HEK293 (cell line): ENCODE measurements around the gene PTPRN2.

ENCODE experiments used
- CTCF ChIA-PET: fragments of 350-600 bp; formaldehyde crosslinking; extraction: SDS; loops from one replicate; lab custom pipeline; 2021; ENCODE audit warnings: antibody characterized with exemption; lab: Yijun Ruan, JAX
- POLR2A ChIA-PET: fragments of 300-600 bp; formaldehyde crosslinking; extraction: SDS; loops from one replicate; lab custom pipeline; 2020; ENCODE audit warnings: antibody characterized with exemption, inconsistent platforms; lab: Yijun Ruan, JAX
- H3K27ac ChIP-seq: fragments of 200-500 bp; sonication (Bioruptor generic); 2 replicates; pipeline ENCODE4 v1.5.1; 2014; ENCODE audit warnings: low read depth, low read length, control low read depth, inconsistent platforms; ENCODE audit errors: extremely low read depth
- H3K36me3 ChIP-seq, 2 experiments: fragments of 200-500 bp in 1 of 2; sonication (Bioruptor generic) in 1 of 2; 1 replicate in 1 of 2; 2 replicates in 1 of 2; pipeline ENCODE4 v1.5.1; 2014 to 2017; ENCODE audit warnings: inconsistent platforms in 2 of 2, low read length in 2 of 2; ENCODE audit not compliant: control insufficient read depth in 2 of 2, insufficient read depth in 1 of 2
- H3K4me1 ChIP-seq: fragments of 200-500 bp; sonication (Bioruptor generic); 2 replicates; pipeline ENCODE4 v1.5.1; 2014; ENCODE audit warnings: mild to moderate bottlenecking, low read length, inconsistent platforms; ENCODE audit not compliant: control insufficient read depth, insufficient read depth
- H3K4me3 ChIP-seq: 2 replicates; pipeline ENCODE4 v1.5.1; 2011; ENCODE audit warnings: low read depth, mild to moderate bottlenecking, control low read depth, low read length, moderate library complexity
- H3K9me3 ChIP-seq: fragments of 200-500 bp; sonication (Bioruptor generic); 2 replicates; pipeline ENCODE4 v1.5.1; 2014; ENCODE audit warnings: low read depth, low read length, inconsistent platforms; ENCODE audit not compliant: control insufficient read depth, insufficient read depth
- AEBP2 ChIP-seq: fragments of 450-650 bp; formaldehyde crosslinking; IDR thresholded peaks from 2 replicates; pipeline ENCODE4 v1.5.1; 2016; ENCODE audit warnings: missing biosample characterization, missing genetic modification characterization, borderline replicate concordance
- FEZF1 ChIP-seq: fragments of 450-650 bp; formaldehyde crosslinking; IDR thresholded peaks from 2 replicates; pipeline ENCODE4 v1.5.1; 2016; ENCODE audit warnings: missing biosample characterization, missing genetic modification characterization
- IKZF3 ChIP-seq: fragments of 450-650 bp; IDR thresholded peaks from 2 replicates; pipeline ENCODE4 v1.5.0; 2018; ENCODE audit warnings: missing biosample characterization, mild to moderate bottlenecking, missing genetic modification characterization, moderate library complexity
- KLF10 ChIP-seq: fragments of 450-650 bp; IDR thresholded peaks from 2 replicates; pipeline ENCODE4 v1.5.1; 2018; ENCODE audit warnings: missing biosample characterization, mild to moderate bottlenecking, missing genetic modification characterization
- KLF9 ChIP-seq: fragments of 450-650 bp; formaldehyde crosslinking; IDR thresholded peaks from 2 replicates; pipeline ENCODE4 v1.5.1; 2016; ENCODE audit warnings: missing biosample characterization, missing genetic modification characterization, low read depth
- MEIS1 ChIP-seq: sonication (generic); formaldehyde crosslinking; IDR thresholded peaks from 2 replicates; pipeline ENCODE4 v1.8.1; 2022; ENCODE audit warnings: missing genetic modification reagents, mild to moderate bottlenecking, borderline replicate concordance
- MZF1 ChIP-seq: fragments of 450-650 bp; formaldehyde crosslinking; IDR thresholded peaks from 2 replicates; pipeline ENCODE4 v1.5.1; 2017; ENCODE audit warnings: missing biosample characterization, missing genetic modification characterization, borderline replicate concordance
- REPIN1 ChIP-seq: fragments of 450-650 bp; formaldehyde crosslinking; IDR thresholded peaks from 2 replicates; pipeline ENCODE4 v1.5.1; 2017; ENCODE audit warnings: missing biosample characterization, missing genetic modification characterization, low read depth
- TRIM28 ChIP-seq: IDR thresholded peaks from 2 replicates; pipeline ENCODE4 v1.6.1; 2011; ENCODE audit warnings: low read length, control low read depth, borderline replicate concordance
- YY1 ChIP-seq: fragments of 450-650 bp; formaldehyde crosslinking; IDR thresholded peaks from 2 replicates; pipeline ENCODE4 v1.5.1; 2018; ENCODE audit warnings: missing biosample characterization, missing genetic modification characterization
- ZBTB21 ChIP-seq: fragments of 450-650 bp; formaldehyde crosslinking; IDR thresholded peaks from 2 replicates; pipeline ENCODE4 v1.5.1; 2017; ENCODE audit warnings: missing biosample characterization, missing genetic modification characterization
- ZBTB6 ChIP-seq: fragments of 450-650 bp; formaldehyde crosslinking; IDR thresholded peaks from 2 replicates; pipeline ENCODE4 v1.5.1; 2017; ENCODE audit warnings: missing biosample characterization, missing genetic modification characterization
- ZNF112 ChIP-seq: fragments of 450-650 bp; formaldehyde crosslinking; IDR thresholded peaks from 2 replicates; pipeline ENCODE4 v1.5.0; 2017; ENCODE audit warnings: missing biosample characterization, missing genetic modification characterization
- ZNF221 ChIP-seq: fragments of 450-650 bp; formaldehyde crosslinking; IDR thresholded peaks from 2 replicates; pipeline ENCODE4 v1.5.1; 2017; ENCODE audit warnings: missing biosample characterization, missing genetic modification characterization, borderline replicate concordance
- ZNF266 ChIP-seq: fragments of 450-650 bp; formaldehyde crosslinking; IDR thresholded peaks from 2 replicates; pipeline ENCODE4 v1.5.1; 2016; ENCODE audit warnings: missing biosample characterization, missing genetic modification characterization, low read depth
- ZNF292 ChIP-seq: fragments of 450-650 bp; formaldehyde crosslinking; IDR thresholded peaks from 2 replicates; pipeline ENCODE4 v1.5.1; 2016; ENCODE audit warnings: low read depth, missing biosample characterization, missing genetic modification characterization, borderline replicate concordance
- ZNF404 ChIP-seq: fragments of 450-650 bp; formaldehyde crosslinking; IDR thresholded peaks from 2 replicates; pipeline ENCODE4 v1.5.1; 2017; ENCODE audit warnings: missing biosample characterization, missing genetic modification characterization
- ZNF488 ChIP-seq: fragments of 450-650 bp; formaldehyde crosslinking; IDR thresholded peaks from 2 replicates; pipeline ENCODE4 v1.5.1; 2016; ENCODE audit warnings: missing biosample characterization, missing genetic modification characterization
- ZNF501 ChIP-seq: fragments of 450-650 bp; formaldehyde crosslinking; IDR thresholded peaks from 2 replicates; pipeline ENCODE4 v1.5.1; 2016; ENCODE audit warnings: missing biosample characterization, missing genetic modification characterization
- ZNF514 ChIP-seq: fragments of 450-650 bp; formaldehyde crosslinking; IDR thresholded peaks from 2 replicates; pipeline ENCODE4 v1.5.1; 2016; ENCODE audit warnings: missing biosample characterization, missing genetic modification characterization
- ZNF521 ChIP-seq: fragments of 450-650 bp; formaldehyde crosslinking; IDR thresholded peaks from 2 replicates; pipeline ENCODE4 v1.5.1; 2017; ENCODE audit warnings: missing biosample characterization, mild to moderate bottlenecking, missing genetic modification characterization
- ZNF623 ChIP-seq: fragments of 450-650 bp; formaldehyde crosslinking; IDR thresholded peaks from 2 replicates; pipeline ENCODE4 v1.5.1; 2016; ENCODE audit warnings: missing biosample characterization, missing genetic modification characterization
- ZNF76 ChIP-seq: fragments of 450-650 bp; formaldehyde crosslinking; IDR thresholded peaks from 2 replicates; pipeline ENCODE4; 2016; ENCODE audit warnings: low read depth, missing biosample characterization, missing genetic modification characterization, borderline replicate concordance
- ZNF830 ChIP-seq: fragments of 450-650 bp; IDR thresholded peaks from 2 replicates; pipeline ENCODE4 v1.5.0; 2018; ENCODE audit warnings: missing biosample characterization, missing genetic modification characterization, low read depth, mild to moderate bottlenecking, moderate library complexity
- ZNF843 ChIP-seq: fragments of 450-650 bp; formaldehyde crosslinking; IDR thresholded peaks from 2 replicates; pipeline ENCODE4 v1.5.1; 2016; ENCODE audit warnings: missing biosample characterization, missing genetic modification characterization

Gene PTPRN2

GRCh38 chr7:157559596-157560257 lies 1027.9 kb downstream of the PTPRN2 start:
- no peaks in the 10 kb centered on the region for H3K4me1 ChIP-seq
- no peak overlapping the region for H3K27ac ChIP-seq
- no peaks in the 10 kb centered on the region for H3K9me3 ChIP-seq
- TF ChIP-seq ZNF501 (tag by site-specific recombination) (no peak), YY1 (no peak), ZNF112 (tag by site-specific recombination) (no peak), ZNF76 (tag by site-specific recombination) (no peak), TRIM28 (no peak), ZNF623 (tag by site-specific recombination) (no peak), ZNF266 (tag by site-specific recombination) (no peak), ZNF843 (no peak), ZNF488 (no peak), ZNF521 (tag by site-specific recombination) (no peak), KLF9 (tag by site-specific recombination) (no peak), ZNF830 (tag by site-specific recombination) (no peak), MEIS1 (no peak), ZNF404 (tag by site-specific recombination) (no peak), REPIN1 (tag by site-specific recombination) (no peak), ZBTB21 (tag by site-specific recombination) (no peak)
- no peak overlapping the region for H3K4me3 ChIP-seq
- H3K36me3 ChIP-seq = no peaks in the 10 kb centered on the region
- ChIA-PET POLR2A (no interaction called here), CTCF (no interaction called here)

- Histone ChIP-seq H3K4me3 (no peak overlapping the region), H3K27ac (no peak overlapping the region), H3K4me1 (no peaks in the 10 kb centered on the region), H3K36me3 (no peaks in the 10 kb centered on the region), H3K9me3 (no peaks in the 10 kb centered on the region)
- CTCF ChIA-PET = no interaction called here
- TF ChIP-seq KLF10 (tag by site-specific recombination) (no peak), ZNF292 (tag by site-specific recombination) (no peak), IKZF3 (no peak), FEZF1 (tag by site-specific recombination) (no peak), ZBTB6 (tag by site-specific recombination) (no peak), ZNF221 (tag by site-specific recombination) (no peak), MZF1 (tag by site-specific recombination) (no peak), ZNF514 (no peak), ZNF488 (no peak), AEBP2 (tag by site-specific recombination) (no peak)
- TF ChIP-seq, all 188 proteins: peak for 0
- POLR2A ChIA-PET = no interaction called here
Observed at GRCh38 chr7:157558875-157559595, 1028.6 kb downstream of the PTPRN2 start.
